HepG2 (cell line): ENCODE measurements around the gene DGCR8. TPM values are rescaled to one million over a fixed set of nuclear protein-coding genes. Genes with fewer than 3 reads are reported as not detected.

Experiments
- ARNT2 ChIP-seq: sonication (generic); formaldehyde crosslinking; IDR thresholded peaks from 2 replicates; pipeline ENCODE4 v1.8.0; 2022; ENCODE audit warnings: mild to moderate bottlenecking, low read depth, missing genetic modification reagents, moderate library complexity
- CBX5 ChIP-seq: sonication (generic); formaldehyde crosslinking; IDR thresholded peaks from 2 replicates; pipeline ENCODE4 v1.4.0; 2020; ENCODE audit warnings: missing genetic modification reagents, borderline replicate concordance
- HCFC1 ChIP-seq: fragments of 150-350 bp; IDR thresholded peaks from 2 replicates; pipeline ENCODE4 v1.6.1; 2014; ENCODE audit warnings: low read depth, low read length
- HIVEP1 ChIP-seq: sonication (generic); formaldehyde crosslinking; IDR thresholded peaks from 2 replicates; pipeline ENCODE4 v1.4.0; 2020; ENCODE audit warnings: mild to moderate bottlenecking, missing genetic modification reagents
- HMG20B ChIP-seq: conservative IDR thresholded peaks from 2 replicates; pipeline ENCODE4 v1.6.1; 2016; ENCODE audit warnings: missing genetic modification reagents, missing compliant biosample characterization
- HOXA9 ChIP-seq: sonication (generic); formaldehyde crosslinking; IDR thresholded peaks from 2 replicates; pipeline ENCODE4 v1.8.1; 2022; ENCODE audit warnings: missing genetic modification reagents, mild to moderate bottlenecking, moderate library complexity, borderline replicate concordance
- KAT8 ChIP-seq: IDR thresholded peaks from 2 replicates; pipeline ENCODE4 v1.6.1; 2016; ENCODE audit warnings: missing genetic modification reagents, missing compliant biosample characterization
- LBX2 ChIP-seq: sonication (generic); formaldehyde crosslinking; IDR thresholded peaks from 2 replicates; pipeline ENCODE4 v1.5.0; 2020; ENCODE audit warnings: missing genetic modification reagents, mild to moderate bottlenecking, borderline replicate concordance
- LCORL ChIP-seq, 2 experiments: fragments of 450-650 bp in 1 of 2; sonication (generic) in 1 of 2; formaldehyde crosslinking in 1 of 2; IDR thresholded peaks; 2 replicates each; pipeline versions ENCODE4 v1.5.0 to v1.6.1; 2017 to 2020; ENCODE audit warnings: antibody characterized with exemption in 1 of 2, missing genetic modification reagents in 1 of 2
- NCOA1 ChIP-seq: sonication (generic); formaldehyde crosslinking; IDR thresholded peaks from 2 replicates; pipeline ENCODE4 v1.9.0; 2021; ENCODE audit warnings: missing genetic modification reagents
- NCOA5 ChIP-seq: sonication (generic); formaldehyde crosslinking; IDR thresholded peaks from 2 replicates; pipeline ENCODE4 v1.4.0; 2020; ENCODE audit warnings: missing genetic modification reagents
- RAD21 ChIP-seq: fragments of 450-650 bp; formaldehyde crosslinking; IDR thresholded peaks from 2 replicates; pipeline ENCODE4 v1.5.0; 2020; ENCODE audit warnings: mild to moderate bottlenecking
- RBFOX2 ChIP-seq: fragments of 200-400 bp; formaldehyde crosslinking; IDR thresholded peaks from 2 replicates; pipeline ENCODE4 v1.6.1; 2017; ENCODE audit warnings: low read depth, mild to moderate bottlenecking, low read length
- RFXAP ChIP-seq: sonication (generic); formaldehyde crosslinking; IDR thresholded peaks from 2 replicates; pipeline ENCODE4 v1.4.0; 2020; ENCODE audit warnings: missing genetic modification reagents, borderline replicate concordance
- UBTF ChIP-seq: sonication (generic); formaldehyde crosslinking; IDR thresholded peaks from 2 replicates; pipeline ENCODE4 v1.4.0; 2020; ENCODE audit warnings: mild to moderate bottlenecking, missing genetic modification reagents
- ZBTB38 ChIP-seq: sonication (generic); formaldehyde crosslinking; IDR thresholded peaks from 2 replicates; pipeline ENCODE4 v1.5.1; 2020; ENCODE audit warnings: mild to moderate bottlenecking, missing genetic modification reagents
- ZFP36 ChIP-seq: fragments of 150-350 bp; IDR thresholded peaks from 2 replicates; pipeline ENCODE4 v1.6.1; 2018; ENCODE audit warnings: borderline replicate concordance, low read length, low read depth; ENCODE audit not compliant: partially characterized antibody
- ZFP90 ChIP-seq: sonication (generic); formaldehyde crosslinking; IDR thresholded peaks from 2 replicates; pipeline ENCODE4 v1.8.0; 2022; ENCODE audit warnings: missing genetic modification reagents, mild to moderate bottlenecking, inconsistent platforms, borderline replicate concordance
- ZMYM3 ChIP-seq: sonication (generic); formaldehyde crosslinking; IDR thresholded peaks from 2 replicates; pipeline ENCODE4 v1.5.1; 2020; ENCODE audit warnings: mild to moderate bottlenecking, missing genetic modification reagents
- ZNF234 ChIP-seq: sonication (generic); formaldehyde crosslinking; conservative IDR thresholded peaks from 2 replicates; pipeline ENCODE4 v1.5.1; 2020; ENCODE audit warnings: mild to moderate bottlenecking, missing genetic modification reagents
- ZNF276 ChIP-seq: sonication (generic); formaldehyde crosslinking; IDR thresholded peaks from 2 replicates; pipeline ENCODE4 v1.4.0; 2020; ENCODE audit warnings: mild to moderate bottlenecking, low read depth, missing genetic modification reagents
- ZNF543 ChIP-seq: sonication (generic); formaldehyde crosslinking; IDR thresholded peaks from 2 replicates; pipeline ENCODE4 v1.4.0; 2020; ENCODE audit warnings: mild to moderate bottlenecking, missing genetic modification reagents
- ZNF674 ChIP-seq: sonication (generic); formaldehyde crosslinking; IDR thresholded peaks from 2 replicates; pipeline ENCODE4 v1.5.0; 2020; ENCODE audit warnings: low read depth, mild to moderate bottlenecking, missing genetic modification reagents
- ZNF788 ChIP-seq: sonication (generic); formaldehyde crosslinking; IDR thresholded peaks from 2 replicates; pipeline ENCODE4 v1.5.0; 2020; ENCODE audit warnings: mild to moderate bottlenecking, missing genetic modification reagents, borderline replicate concordance
- polyA plus RNA-seq, 8 experiments: library from polyadenylated mRNA; depleted of rRNA in 3 of 8; stranded (reverse) in 7 of 8; unstranded in 1 of 8; fragments of >200 nt; fragmentation: Illumina TruSeq in 4 of 8; extraction: Trizol in 4 of 8; gene quantifications; 2 replicates each; pipeline versions ENCODE4 v1.2.1 to v1.2.3, GENCODE V29; 2011 to 2016; ENCODE audit warnings: low read depth in 4 of 8, missing spikeins in 1 of 8, mixed read lengths in 1 of 8; ENCODE audit not compliant: insufficient read depth in 1 of 8
- total RNA-seq, 5 experiments: library from RNA; depleted of rRNA; stranded (reverse); fragments of >200 nt; fragmentation: Illumina TruSeq; extraction: Trizol; gene quantifications; 2 replicates each; pipeline ENCODE4 v1.2.3, GENCODE V29; 2016; ENCODE audit warnings: low read depth in 1 of 5
- TF ChIP-seq, protein P1 (sequence below): IDR thresholded peaks from 2 replicates; pipeline ENCODE4 v1.6.1; 2016; ENCODE audit warnings: mild to moderate bottlenecking

The DGCR8 gene
- total and polyA plus RNA-seq, 2 of the 13 experiments (the other 11 are each of a cell fraction or from before 2014, with no cell fraction given): 10.2 to 23.2 TPM

DNA sequence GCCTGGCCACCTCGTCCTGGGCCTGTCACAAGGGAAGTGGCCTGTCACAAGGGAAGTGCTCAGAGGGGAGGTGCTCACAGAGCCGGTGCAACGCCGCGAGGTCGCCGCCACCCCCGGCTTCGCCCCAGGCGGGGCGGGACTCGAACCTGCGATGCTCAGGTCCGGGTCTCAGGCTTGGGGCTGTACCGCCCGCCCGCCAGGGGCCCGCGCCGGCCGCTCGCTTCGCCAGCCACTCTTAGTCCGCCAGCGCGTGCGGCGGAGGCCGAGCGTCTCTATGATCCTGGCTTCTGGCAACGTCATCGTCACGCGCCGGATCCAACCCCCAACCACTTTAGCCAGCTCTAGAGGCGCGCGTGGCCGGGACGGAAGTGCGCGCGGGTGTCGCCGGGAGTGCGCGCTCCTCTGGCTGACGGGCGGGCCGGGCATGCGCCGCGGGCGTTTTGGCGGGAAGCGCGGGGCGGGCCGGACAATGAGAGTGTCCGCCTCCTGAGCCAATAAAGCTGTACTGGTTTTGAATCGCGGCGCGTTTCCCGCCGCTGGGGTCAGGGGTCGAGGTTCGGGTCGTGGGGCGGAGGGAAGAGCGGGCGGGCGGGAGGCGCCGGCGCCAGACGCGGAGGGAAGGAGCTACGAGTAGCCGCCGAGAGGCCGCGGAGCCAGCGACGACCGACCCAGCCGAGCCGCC is 37.1 kb downstream of the DGCR8 start, which contains the start of gene TRMT2A (continued):
- TF ChIP-seq, protein P1, sequence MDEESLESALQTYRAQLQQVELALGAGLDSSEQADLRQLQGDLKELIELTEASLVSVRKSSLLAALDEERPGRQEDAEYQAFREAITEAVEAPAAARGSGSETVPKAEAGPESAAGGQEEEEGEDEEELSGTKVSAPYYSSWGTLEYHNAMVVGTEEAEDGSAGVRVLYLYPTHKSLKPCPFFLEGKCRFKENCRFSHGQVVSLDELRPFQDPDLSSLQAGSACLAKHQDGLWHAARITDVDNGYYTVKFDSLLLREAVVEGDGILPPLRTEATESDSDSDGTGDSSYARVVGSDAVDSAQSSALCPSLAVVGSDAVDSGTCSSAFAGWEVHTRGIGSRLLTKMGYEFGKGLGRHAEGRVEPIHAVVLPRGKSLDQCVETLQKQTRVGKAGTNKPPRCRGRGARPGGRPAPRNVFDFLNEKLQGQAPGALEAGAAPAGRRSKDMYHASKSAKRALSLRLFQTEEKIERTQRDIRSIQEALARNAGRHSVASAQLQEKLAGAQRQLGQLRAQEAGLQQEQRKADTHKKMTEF (CRISPR knock-in tag): peak; percentile 90
- TF ChIP-seq LCORL (IDR thresholded peaks at IDR 0.05) (no peak), LCORL (CRISPR knock-in tag; IDR thresholded peaks at IDR 0.05) (peak; percentile 50; the same call in 1 of the 2 replicates), UBTF (CRISPR knock-in tag) (peak; percentile 83), RAD21 (CRISPR knock-in tag) (peak; percentile 40), ZBTB38 (CRISPR knock-in tag) (peak; percentile 77), NCOA1 (CRISPR knock-in tag) (no peak), ZNF543 (CRISPR knock-in tag) (0 out of 2 replicates have a peak, but pooled peaks have one; percentile 22), HMG20B (CRISPR knock-in tag) (no peak), CBX5 (CRISPR knock-in tag) (no peak), KAT8 (CRISPR knock-in tag) (peak; percentile 98), ZMYM3 (no peak), ZNF234 (CRISPR knock-in tag) (0 out of 2 replicates have a peak, but pooled peaks have one; percentile 9), ZFP90 (CRISPR knock-in tag) (peak; percentile 44; the same call in 1 of the 2 replicates), ZNF788 (CRISPR knock-in tag) (peak; percentile 92), LBX2 (CRISPR knock-in tag) (no peak), RFXAP (CRISPR knock-in tag) (peak; percentile 71), ZNF674 (CRISPR knock-in tag) (no peak), HCFC1 (peak; percentile 77), ARNT2 (peak; percentile 91), NCOA5 (CRISPR knock-in tag) (no peak), ZNF276 (CRISPR knock-in tag) (peak; percentile 98), HIVEP1 (CRISPR knock-in tag) (no peak), HOXA9 (CRISPR knock-in tag) (peak; percentile 81; the same call in 1 of the 2 replicates), ZFP36 (no peak), RBFOX2 (peak; percentile 87)
